ENCODE measurements around the gene CDC6.

The CDC6 gene, protein sequence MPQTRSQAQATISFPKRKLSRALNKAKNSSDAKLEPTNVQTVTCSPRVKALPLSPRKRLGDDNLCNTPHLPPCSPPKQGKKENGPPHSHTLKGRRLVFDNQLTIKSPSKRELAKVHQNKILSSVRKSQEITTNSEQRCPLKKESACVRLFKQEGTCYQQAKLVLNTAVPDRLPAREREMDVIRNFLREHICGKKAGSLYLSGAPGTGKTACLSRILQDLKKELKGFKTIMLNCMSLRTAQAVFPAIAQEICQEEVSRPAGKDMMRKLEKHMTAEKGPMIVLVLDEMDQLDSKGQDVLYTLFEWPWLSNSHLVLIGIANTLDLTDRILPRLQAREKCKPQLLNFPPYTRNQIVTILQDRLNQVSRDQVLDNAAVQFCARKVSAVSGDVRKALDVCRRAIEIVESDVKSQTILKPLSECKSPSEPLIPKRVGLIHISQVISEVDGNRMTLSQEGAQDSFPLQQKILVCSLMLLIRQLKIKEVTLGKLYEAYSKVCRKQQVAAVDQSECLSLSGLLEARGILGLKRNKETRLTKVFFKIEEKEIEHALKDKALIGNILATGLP

DNA sequence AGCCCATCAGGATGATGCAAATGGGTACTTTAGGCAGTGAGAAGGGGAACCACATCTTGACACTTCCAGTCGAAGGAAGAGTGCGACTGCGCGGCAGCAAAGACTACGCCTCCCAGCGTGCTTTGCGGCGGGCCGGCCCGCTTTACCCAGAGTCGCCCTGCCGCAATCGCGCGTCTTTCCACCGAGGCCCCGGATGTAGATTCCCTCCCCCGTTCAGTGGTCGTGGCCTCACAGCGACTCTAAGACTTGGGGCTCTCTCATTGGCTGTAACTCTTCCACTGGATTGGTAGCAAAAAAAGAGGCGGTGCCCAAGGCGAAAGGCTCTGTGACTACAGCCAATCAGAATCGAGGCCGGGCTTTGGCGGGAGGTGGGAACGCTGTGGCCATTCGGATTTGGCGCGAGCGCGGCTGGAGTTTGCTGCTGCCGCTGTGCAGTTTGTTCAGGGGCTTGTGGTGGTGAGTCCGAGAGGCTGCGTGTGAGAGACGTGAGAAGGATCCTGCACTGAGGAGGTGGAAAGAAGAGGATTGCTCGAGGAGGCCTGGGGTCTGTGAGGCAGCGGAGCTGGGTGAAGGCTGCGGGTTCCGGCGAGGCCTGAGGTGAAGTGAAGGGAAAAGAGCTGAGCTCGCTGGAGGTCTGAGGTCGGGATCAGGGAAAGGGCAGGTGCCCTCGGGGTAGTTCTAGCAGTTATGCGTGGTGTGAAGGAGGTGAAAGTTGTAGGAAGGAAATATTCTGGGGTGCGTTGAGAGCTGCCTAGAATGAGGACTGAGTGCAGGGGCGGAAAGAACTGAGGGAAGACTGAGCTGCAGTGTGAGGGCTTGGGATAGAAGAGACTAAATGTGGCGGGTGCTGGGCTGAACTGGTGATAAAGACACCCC lies at the start of gene CDC6:
TSS of gene CDC6 (plus strand) at position 386 of the 876 bp plus-strand sequence. CDS start 1,542 bp downstream, outside the sequence.
- peak; percentile 97 to 98 (median 98) for DNase-seq (ENCODE audit: low read depth in 2 of 3, low spot score in 1 of 3)

DNA sequence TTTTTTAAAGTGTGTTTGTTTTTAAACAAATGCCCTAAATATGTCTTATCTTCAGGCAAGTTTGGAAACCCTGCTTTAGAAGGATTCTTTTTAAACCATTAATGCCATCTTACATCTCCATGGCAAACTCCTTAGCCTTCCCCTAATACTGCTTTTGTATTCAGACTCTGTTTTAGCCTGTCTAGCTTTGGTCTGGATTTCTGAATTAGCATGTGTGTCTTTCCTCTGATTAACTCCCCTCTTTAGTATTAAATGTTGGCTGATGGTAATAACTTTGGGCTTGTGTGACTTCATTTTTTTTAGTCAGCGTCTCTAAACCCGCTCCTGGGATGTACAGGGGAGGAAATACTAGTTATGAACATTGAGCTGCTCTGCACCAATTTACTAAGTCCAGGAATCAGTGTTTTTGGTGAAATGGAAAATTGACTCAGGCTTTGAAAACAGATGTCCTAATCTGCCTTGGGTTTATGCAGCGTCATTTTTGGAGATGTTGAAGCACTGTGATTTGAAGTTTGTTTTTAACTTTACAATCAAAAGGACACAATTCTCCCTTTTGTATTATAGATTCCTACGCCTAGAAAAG lies 46.3 kb upstream of the CDC6 start:
- DNase-seq (ENCODE audit: low read depth in 2 of 3, low spot score in 1 of 3): no peak

- DNase-seq (ENCODE audit: low read depth in 2 of 3, low spot score in 1 of 3): no peak
Measured at GRCh38 chr17:40242774-40243173, 44.9 kb upstream of the CDC6 start.

DNA sequence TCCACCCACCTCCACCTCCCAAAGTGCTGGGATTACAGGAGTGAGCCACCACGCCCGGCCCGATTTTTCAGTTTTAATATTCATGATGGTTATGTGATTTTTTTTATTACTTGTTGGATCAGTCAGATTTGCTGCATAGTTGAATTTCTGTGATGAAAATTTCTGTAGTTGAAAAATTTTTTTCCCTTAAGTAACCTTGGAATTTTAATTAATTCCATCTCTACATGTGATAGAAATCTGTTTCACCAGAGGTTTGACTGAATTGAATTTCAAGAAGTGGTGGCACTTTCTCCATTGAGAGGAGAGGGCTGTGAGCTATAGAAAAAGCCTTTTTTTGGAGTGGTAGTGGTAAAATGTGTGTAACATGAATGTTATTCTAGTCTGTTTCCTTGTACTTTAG lies 43.9 kb upstream of the CDC6 start:
- DNase-seq (ENCODE audit: low read depth in 2 of 3, low spot score in 1 of 3): no peak

DNA sequence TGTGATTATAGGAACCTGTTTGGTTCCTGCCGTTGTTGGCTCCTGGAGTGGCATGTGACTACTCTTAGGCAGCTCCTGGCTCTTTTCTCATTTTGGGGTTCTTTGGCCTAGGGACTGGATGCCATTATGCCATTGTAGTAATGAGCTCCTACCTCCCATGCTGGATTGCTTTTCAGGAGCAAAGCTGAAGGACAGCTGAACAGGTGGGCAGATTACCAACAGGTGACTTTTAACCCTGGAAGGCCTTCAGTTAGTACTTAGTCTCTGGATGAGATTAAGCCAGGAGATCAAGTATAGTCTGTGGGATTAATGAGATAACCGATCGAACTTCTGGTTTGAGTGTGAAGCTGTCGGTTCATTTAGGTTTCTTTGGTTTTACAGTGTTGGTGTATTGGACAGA lies 43.4 kb upstream of the CDC6 start:
- DNase-seq (ENCODE audit: low read depth in 2 of 3, low spot score in 1 of 3): no peak

DNA sequence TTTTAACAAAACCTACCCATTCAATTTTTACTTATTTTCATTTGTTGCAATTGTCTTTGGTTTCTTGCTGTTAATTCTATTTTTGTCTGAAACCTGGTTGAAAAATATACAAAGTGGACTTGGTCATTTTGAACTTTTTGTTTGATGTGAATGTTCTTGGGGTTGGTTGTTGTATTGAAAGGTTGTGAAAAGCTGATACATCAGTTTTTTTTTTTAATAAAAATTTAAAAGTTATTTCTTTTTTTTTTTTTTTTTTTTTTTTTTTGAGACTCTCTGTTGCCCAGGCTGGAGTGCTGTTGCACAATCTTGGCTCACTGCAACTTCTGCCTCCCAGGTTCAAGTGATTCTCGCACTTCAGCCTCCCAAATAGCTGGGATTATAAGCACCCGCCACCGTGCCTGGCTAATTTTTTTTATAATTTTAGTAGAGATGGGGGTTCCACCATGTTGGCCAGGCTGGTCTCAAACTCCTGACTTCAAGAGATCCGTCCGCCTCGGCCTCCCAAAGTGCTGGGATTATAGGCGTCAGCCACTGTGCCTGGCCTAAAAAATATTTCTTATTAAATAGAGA lies 39.7 kb upstream of the CDC6 start:
- no peak for DNase-seq (ENCODE audit: low read depth in 2 of 3, low spot score in 1 of 3)

GRCh38 chr17:40248507-40248906 lies 39.2 kb upstream of the CDC6 start:
- no peak for DNase-seq (ENCODE audit: low read depth in 2 of 3, low spot score in 1 of 3)

GRCh38 chr17:40251576-40251975 lies 36.1 kb upstream of the CDC6 start:
- DNase-seq (ENCODE audit: low read depth in 2 of 3, low spot score in 1 of 3): no peak

GRCh38 chr17:40253565-40253964 lies 34.1 kb upstream of the CDC6 start:
- DNase-seq (ENCODE audit: low read depth in 2 of 3, low spot score in 1 of 3): no peak

- no peak for DNase-seq (ENCODE audit: low read depth in 2 of 3, low spot score in 1 of 3)
Measured at GRCh38 chr17:40259505-40259904, 28.2 kb upstream of the CDC6 start.

DNA sequence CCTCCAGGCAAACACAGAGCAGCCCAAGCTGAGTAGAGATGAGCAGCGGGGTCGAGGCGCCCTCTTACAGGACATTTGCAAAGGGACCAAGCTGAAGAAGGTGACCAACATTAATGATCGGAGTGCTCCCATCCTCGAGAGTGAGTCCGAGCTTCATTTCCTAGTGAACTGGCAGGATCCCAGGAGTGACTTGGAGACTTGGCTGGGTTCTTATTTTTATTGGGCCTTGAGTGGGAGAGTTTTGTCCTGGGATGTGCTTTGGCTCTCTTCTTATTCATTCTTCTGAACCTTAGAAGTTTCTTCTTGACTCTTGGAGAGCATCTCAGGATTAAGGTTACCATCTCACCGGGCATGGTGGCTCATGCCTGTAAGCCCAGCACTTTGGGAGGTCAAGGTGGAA lies 27.2 kb upstream of the CDC6 start:
- DNase-seq (ENCODE audit: low read depth in 2 of 3, low spot score in 1 of 3): no peak

DNA sequence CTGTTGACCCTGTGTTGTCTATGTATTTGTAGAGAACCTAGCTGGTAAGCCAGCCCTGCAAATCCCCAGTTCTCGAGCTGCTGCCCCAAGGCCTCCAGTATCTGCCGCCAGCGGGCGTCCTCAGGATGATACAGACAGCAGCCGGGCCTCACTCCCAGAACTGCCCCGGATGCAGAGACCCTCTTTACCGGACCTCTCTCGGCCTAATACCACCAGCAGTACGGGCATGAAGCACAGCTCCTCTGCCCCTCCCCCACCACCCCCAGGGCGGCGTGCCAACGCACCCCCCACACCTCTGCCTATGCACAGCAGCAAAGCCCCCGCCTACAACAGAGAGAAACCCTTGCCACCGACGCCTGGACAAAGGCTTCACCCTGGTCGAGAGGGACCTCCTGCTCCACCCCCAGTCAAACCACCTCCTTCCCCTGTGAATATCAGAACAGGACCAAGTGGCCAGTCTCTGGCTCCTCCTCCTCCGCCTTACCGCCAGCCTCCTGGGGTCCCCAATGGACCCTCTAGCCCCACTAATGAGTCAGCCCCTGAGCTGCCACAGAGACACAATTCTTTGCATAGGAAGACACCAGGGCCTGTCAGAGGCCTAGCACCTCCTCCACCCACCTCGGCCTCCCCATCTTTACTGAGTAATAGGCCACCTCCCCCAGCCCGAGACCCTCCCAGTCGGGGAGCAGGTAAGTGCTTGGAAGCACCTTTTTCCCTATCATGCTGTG lies 23.1 kb upstream of the CDC6 start:
- DNase-seq (ENCODE audit: low read depth in 2 of 3, low spot score in 1 of 3): no peak

DNA sequence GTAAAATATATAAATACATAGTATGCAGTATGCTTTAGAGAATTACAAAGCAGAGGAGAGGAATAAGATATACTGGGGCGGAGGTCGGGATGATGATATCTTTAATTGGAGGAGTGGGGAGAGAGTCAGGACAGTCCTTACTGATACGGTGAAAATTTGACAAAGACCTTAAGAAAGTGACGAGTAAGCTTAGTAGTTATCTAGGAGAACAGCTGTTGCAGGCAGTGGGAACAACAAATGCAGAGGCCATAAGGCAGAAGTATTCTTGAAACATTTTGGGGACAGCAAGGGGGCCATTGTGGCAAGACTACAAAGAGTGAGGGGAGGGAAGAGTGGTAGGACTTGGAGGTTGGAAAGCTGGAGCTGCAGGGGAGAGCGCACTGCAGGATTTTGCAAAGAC lies 22.3 kb upstream of the CDC6 start:
- DNase-seq (ENCODE audit: low read depth in 2 of 3, low spot score in 1 of 3): no peak

DNA sequence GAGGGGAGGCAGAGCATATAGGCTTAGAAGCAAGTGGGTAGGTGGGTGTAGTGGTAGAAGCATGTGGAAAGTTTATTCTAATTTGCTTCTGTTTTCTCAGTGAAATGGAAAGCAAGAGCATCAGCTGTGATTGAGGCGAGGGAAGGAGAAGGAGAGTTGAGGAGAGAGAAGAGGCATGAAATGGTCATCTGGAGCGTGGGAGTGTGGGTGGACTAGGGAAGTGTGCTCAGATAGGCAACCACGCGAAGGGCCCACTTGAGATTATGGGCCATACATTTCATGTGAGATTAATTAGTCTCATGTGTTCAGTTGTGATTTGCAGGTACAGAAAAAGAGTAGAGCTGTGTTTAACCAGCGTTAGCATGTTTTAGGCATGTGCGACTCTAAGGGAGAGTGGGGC lies 20.8 kb upstream of the CDC6 start:
- DNase-seq (ENCODE audit: low read depth in 2 of 3, low spot score in 1 of 3): no peak

DNA sequence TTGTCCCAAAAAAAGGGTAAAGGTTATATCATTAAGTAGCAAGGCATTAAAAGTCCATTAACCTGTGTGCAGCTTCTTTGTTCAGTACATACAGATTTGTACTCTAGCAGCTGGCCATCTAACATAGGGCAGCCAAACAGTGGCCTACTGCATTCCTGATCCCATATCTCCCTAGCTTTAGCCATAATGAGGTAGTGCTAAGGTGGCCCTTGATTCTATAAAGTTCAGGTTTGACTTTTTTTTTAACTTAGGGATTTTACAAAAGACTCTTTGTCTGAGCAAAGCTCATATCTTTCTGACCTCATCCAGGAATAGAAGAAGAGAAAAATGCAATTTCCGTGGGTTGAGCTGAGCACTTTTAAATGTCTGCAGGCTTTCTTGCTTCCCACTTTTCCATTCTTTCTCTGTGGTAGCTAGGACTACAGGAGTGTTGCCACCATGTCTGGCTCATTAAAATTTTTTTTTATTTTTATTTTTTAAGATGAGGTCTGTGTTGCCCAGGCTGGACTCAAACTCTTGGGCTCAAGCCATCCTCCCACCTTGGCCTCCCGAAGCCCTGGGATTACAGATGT lies 19.5 kb upstream of the CDC6 start:
- no peak for DNase-seq (ENCODE audit: low read depth in 2 of 3, low spot score in 1 of 3)

GRCh38 chr17:40278414-40278813 lies 9.3 kb upstream of the CDC6 start:
- no peak for DNase-seq (ENCODE audit: low read depth in 2 of 3, low spot score in 1 of 3)

DNA sequence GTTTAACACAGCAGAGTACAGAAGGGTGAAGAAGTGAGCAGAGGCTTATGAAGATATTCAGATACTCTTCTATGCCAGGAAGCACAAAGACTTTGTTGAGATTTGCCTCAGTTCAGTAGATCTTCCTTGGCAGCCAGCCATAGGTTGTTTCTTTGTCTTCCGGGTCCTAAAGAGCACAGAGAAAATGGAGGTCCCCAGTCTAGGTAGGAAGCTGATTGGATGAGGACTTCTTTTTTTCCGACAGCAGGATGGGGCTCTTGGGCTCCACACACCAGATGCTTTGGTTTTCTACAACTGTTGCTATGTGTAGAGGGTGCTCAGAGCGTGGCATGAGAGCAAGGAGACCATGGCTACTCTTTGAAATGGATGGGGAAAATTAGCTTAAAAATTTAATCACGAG lies 8.3 kb upstream of the CDC6 start:
- DNase-seq (ENCODE audit: low read depth in 2 of 3, low spot score in 1 of 3): no peak

DNA sequence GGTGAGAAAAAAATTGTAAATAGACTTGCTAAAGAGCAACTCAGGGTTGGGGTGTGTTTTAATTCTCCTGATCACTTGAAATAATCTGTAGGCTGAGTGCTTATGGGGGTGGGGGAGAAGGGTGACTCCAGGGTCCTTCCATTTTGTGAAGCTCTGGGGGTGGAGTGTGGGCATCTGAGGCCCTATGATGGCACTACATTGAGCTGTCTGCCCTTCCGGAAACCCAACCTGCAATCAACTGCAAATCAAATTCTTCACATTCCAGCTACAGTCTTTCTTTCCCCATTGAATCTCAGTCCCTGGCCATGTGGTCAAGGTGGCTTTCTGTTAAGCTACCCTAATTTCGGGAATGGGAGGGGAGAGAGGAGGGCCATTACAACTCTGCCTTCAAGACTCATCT lies 6.0 kb upstream of the CDC6 start:
- DNase-seq (ENCODE audit: low read depth in 2 of 3, low spot score in 1 of 3): no peak

DNA sequence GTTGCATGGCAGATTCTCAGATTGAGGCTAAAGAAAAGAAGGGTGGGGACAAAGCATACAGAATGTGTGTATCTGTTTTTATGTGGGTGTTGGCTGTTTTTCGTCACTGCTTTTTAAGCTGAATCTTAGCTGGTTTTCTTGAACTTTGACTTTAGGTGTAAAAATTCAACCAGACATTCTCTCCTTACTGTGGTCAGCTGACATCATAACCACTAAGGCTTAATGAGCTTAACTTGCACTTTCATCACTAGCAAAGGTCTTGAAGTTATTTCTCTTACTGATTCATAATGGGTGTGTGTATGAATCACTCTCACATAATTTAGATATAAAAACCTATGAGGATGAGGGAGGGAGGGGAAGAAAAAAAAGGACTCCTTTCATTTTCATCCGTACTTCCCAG lies 4.0 kb upstream of the CDC6 start:
- peak in 1 of 3 donors; percentile 53 for DNase-seq (ENCODE audit: low read depth in 2 of 3, low spot score in 1 of 3)

GRCh38 chr17:40284085-40284713 lies 3.5 kb upstream of the CDC6 start:
- DNase-seq (ENCODE audit: low read depth in 2 of 3, low spot score in 1 of 3): no peak

Data from stimulated activated CD4-positive, alpha-beta T cell treated with anti-CD3 and anti-CD28 coated beads, Interleukin-12 subunit alpha, Interleukin-12 subunit beta, amount 100 ng/mL, for 48 hours (primary cell).